Muscle of back (tissue), 11 donors: ENCODE data around the gene NFATC4. TPM values are rescaled to one million over a fixed set of nuclear protein-coding genes. Genes with fewer than 3 reads are reported as not detected.
"Not testable (repeated sequence)": the region's sequence is repeated elsewhere in the genome, so short reads cannot be mapped to it uniquely, and the experiment has no call there.

Source experiments
- DNase-seq, 3 donors: peaks; one replicate each; pipeline versions ENCODE4 v3.0.0 to v3.0.0-alpha.2; 2013
- polyA plus RNA-seq, 10 donors: library from polyadenylated mRNA; unstranded; fragments of 120-200 nt; gene quantifications; one replicate each; pipeline ENCODE4 v1.2.1, GENCODE V29; 2013; ENCODE audit not compliant: insufficient read length in 10 of 10

NFATC4 gene
- polyA plus RNA-seq, 10 donors = 34.0 to 69.3 (median 44.5) TPM

DNA sequence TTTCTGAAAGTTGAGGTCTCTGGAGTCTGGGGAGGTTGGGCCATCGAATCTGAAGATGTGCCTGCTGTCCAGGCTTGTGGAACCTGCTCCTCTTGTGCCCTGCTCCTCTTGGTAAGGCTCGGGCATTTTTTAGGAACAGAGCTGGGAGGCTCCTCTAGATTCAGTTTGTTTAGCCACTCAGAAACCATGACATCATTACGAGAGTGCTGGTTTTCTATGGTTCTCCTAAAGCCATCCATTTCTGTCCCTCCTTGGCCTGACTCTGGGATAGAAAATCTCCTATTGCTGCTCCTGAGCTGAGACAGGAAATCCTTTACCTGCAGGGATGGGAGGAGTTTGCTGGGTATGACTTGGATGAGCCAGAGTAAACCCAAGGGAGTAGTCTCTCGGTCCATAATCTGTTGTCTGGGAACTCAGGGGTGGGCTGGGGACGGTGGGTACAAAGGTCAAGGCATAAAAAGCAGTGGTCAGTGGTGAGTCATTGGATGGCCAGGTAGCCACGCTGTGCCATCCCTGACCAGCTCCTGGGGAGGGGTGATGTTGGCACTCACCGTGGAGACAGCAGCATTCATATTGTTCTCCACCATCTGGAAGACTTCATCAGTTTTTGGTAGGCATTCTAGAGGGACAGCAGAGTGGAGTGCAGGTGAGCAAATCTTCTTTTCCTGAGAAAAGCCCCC, 30.7 kb upstream of the NFATC4 start:
- no peak for DNase-seq

DNA sequence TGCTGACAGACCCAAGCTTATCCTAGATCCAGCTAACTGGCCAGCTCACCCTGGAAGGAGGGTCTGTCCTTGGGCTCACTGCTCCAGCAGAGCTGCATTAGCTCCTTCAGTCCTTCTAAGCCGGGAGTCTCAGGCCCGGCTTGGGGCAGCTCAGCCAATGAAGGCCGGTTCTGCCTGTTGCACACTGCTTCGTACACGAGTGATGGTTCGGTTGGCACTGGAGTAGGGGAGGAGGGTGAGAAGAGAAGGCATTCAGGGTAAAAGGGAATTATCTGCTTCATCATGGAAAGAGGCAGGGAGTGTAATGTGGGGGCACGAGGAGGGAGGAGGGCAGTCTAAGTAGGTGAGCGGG, 30.2 kb upstream of the NFATC4 start:
- no peak for DNase-seq

DNA sequence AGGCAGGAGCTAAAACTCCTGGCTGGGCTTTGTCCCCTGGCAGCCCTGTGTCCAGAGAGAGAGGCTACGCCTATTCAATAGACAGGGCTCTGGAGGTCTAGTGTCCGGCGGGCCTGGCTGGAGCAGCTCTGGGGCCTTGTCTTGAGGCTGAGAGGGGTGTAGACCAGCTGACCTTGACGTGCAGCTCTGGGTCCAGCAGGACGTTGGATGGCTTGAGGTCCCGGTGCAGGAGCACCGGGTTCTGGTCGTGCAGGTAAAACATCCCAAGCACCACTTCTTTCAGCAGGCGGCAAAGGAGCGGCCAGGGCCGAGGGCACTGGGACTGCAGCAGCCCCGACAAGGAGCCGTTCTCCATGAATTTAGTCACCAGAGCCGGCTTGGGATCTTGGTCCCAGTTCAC, 29.1 kb upstream of the NFATC4 start:
- no peak for DNase-seq

DNA sequence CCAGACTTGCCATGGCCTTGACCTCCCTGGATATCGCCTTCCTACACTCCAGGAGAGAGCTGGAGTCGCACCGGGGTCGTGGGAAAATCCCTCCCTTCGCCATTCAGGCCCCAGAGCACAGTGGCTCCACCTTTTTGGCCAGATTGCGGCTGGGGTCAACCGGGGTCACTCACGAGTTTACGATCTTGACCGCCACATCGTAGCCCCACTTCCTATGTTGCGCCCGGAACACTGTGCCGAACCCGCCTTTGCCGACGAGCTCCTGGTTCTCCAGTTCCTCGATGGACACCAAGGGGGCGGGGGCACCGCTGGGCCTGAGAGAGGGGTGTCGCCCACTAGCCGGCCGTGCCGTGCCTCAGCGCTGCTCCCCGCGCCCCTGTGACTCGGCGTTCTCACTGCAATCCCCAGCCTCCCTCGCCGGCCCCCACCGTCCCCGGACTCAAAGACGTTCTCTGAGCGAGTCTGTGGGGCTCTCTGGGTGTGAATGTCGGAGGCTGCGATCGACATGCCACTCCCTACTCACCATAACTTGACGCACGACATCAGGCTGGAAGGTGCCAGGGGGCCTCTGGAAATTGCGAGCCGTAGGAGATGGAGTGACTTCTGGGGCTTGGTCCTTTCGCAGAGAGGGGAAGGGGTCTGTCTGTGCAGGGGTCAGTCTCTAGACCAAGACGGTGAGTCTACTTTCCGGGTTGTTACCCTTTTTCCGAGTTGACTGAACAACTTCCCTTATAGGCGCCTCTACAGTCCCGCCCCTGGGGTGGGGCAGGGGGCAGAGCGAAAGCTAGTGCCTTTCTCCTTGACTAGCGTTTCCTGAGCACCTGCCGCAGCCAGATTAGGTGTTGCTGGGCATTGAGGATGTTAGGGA, 28.5 kb upstream of the NFATC4 start, which contains the start of gene RIPK3:
TSS of gene RIPK3 (minus strand) at position 708 of the 868 bp plus-strand sequence. CDS start at position 543, 165 bp downstream.
- DNase-seq = peak in 1 of 3 donors; percentile 49

DNA sequence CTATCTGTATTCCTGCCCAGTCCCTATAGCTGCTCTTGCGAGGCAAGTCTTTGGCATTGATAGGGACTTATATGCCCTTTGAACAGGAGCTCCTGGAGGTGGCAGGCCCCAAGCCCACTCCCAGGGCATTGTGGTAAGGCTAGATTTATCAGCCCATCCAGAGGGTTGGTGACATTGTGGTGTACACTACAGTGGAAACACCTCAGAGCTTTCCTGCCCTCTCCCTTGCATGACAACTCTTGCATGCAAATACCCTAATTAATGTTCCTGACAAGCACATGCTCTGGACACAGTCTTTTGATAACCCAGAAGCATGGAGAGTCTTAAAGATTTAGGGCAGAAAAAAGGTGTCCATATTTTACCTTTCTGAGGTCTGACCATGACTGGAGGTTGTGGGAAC, 27.4 kb upstream of the NFATC4 start:
- no peak for DNase-seq

DNA sequence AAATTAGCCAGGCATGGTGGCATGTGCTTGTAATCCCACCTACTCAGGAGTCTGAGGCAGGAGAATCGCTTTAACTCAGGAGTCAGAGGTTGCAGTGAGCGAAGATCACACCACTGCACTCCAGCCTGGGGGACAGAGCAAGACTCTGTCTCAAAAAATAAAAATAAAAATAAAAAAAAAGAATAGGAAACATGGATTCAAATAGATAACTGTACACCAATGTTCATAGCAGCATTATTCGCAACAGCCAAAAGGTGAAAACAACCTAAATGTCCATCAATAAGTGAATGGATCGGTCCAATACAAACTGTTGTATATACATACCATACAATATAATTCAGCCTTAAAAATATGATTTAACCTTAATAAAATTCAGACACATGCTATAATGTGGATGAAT, 25.1 kb upstream of the NFATC4 start:
- no peak for DNase-seq

DNA sequence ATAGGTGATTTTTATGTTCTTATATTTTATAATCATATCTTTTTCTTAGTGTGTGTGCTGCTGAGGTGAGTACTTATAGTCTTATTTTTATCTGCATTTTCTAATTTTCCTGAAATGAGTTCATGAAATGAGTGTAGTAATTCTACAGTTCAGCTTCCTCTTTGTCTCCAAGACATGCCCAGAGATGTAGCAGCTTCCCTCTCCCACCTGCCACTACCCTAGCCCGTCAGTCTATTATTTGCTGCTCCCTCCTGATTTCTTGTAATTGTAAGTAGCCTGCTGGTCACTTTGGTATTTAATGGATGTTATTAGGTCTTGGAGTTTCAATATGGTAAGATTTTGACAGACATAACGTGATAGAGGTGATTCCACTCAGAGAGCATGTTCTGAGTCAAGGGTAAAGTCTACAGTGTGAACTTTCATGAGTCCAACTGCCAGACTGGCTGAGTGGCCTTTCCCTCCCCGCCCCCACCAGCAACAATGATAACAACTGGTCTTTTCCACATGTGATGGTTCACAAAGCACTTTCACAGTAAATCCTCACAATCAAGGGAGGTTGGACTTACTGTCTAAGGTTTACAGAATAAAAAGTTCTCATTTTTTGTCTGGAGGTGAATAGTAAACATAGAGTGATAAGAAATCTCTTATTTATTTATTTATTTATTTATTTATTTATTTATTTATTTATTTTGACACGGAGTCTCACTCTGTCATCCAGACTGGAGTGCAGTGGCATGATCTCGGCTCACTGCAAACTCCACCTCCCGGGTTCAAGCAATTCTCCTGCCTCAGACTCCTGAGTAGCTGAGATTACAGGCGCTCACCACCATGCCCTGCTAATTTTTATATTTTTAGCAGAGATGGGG, 24.0 kb upstream of the NFATC4 start:
- DNase-seq = no peak

DNA sequence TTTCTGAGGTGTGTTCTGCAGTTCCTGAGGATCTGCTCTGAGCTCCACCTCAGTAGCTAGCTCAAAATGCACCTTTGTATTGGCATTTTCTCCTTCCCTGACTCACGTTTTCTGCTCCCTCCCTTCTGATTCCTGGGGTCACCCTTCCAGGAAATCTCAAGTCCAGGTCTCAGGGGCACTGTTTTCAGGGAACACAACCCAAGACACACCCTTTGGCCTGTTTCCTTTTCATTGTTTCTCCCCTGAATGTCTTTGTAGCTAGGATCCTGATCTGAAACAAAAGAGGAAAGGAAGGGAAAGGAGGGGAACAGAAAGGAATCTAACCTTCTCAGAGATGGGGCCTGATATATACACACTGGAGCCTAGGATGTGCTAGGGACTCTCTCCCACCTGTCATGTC, 20.9 kb upstream of the NFATC4 start:
- no peak for DNase-seq

DNA sequence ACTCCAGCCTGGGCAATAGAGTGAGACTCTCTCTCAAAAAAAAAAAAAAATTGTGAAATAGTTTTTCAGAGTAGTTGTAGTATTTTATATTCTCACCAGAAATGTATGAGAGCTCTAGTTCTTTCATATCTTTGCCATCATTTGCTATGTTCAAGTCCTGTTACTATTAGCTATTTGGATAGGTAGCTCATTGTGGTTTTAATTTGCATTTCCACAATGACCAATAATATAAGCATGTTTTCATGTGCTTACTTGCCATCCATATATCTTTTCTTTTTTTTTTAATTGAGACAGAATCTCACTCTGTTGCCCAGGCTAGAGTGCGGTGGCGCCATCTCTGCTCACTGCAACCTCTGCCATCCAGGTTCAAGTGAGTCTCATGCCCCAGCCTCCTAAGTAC, 19.8 kb upstream of the NFATC4 start:
- no peak for DNase-seq

DNA sequence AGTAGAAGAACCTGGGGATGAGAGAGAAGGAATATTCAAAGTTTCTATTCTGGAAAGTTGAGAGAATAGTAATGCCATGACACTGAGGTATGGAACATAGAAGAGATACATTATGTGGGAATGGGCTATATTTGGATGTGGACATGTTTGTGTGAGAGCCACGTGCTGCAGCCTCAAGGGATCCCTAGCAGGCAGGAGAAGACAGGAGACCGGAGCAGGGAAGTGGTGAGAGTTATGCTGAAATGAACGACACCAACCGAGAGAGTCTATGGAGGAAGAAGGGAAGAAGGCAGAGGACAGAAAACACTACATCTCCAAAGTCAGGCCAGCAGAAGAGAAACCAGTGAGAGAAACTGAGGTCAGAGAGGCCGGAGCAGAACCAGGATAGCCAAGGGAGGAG, 18.2 kb upstream of the NFATC4 start:
- DNase-seq = no peak

DNA sequence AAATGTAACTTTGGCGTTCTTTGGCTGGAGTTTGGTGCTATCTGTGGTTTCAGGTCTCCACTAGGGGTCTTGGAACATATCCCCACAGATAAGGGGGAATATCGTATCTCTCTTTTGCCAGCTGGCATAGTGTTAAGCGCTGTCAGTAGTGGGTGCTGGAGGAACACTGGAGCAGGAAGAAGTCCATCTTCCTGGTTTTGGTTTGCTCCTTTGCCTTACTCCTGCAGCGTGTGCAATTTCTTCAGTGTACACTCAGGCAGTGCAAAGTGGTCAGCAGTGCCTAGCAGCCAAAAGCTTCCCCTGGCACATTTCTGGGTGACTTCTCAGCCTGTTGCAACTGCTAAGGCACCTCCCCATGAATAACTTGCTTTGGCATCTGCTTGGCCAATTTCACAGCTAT, 16.5 kb upstream of the NFATC4 start:
- DNase-seq = no peak

DNA sequence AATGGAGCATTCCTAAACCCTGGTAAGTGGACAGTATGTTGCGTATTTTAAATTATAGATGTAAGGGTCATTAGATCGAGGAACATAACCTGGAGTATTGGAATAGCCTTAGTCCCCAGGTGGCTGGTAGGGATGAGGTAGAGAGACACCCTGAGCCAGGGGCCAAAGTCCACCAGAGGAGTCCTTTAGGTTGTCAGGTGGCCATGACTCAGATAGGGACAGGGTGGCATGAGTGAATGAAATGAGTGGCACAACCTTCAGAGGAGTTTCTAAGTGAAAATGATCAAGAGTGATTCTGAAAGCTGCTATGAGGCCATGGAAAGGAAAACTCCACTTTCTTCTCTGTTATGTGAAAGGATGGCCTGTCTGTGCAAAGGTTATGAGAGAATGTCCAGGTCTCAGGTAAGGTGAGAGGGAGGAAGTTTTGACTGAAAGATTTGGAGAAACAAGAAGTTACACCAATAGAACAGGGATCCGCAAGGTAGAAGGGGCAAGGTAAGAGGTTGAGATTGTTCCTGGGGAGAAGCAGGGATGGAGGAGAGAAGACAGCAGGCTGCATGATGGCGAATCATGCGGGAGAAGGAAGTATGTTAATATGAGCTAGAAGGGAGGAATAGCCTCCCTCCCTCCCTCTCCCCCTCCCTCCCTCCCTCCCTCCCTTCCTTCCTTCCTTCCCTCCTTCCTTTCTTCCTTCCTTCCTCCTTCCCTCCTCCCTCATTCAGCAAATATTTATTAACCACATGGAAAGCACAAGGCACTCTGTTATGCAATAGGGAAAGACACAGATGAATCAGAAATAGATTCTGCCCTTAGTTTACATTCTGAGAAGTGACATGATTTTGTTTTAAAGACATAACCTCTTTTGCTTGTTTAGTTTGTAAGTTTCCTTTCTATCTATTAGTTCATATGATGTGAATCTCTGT, 14.2 kb upstream of the NFATC4 start:
- DNase-seq = no peak

DNA sequence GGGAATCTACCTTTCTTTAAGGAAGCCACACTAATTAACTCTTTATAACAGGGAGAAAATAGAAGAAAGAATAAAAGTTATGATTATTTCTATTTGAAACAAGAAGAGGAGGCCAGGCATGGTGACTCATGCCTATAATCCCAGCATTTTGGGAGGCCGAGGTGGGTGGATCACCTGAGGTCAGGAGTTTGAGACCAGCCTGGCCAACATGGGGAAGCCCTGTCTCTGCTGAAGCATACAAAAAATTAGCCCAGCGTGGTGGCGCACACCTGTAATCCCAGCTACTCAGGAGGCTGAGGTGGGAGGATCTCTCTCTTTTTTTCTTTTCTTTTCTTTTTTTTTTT, 13.5 kb upstream of the NFATC4 start:
- DNase-seq = not testable (repeated sequence)

DNA sequence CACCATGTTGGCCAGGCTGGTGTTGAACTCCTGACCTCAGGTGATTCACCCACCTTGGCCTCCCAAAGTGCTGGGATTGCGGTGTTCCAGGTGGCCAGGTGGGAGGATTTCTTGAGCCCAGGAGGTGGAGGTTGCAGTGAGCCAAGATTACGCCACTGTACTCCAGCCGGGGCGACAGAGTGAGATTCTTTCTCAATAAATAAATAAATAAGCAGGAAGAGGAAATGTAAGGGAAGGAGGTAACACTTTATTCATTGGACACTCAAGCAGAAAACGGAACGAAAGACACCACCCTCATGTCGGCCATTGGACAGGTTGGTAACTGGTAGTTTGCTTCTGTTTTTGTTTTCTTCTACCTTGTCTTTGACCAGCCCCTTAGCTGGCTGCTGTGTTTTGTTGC, 13.0 kb upstream of the NFATC4 start:
- no peak for DNase-seq

DNA sequence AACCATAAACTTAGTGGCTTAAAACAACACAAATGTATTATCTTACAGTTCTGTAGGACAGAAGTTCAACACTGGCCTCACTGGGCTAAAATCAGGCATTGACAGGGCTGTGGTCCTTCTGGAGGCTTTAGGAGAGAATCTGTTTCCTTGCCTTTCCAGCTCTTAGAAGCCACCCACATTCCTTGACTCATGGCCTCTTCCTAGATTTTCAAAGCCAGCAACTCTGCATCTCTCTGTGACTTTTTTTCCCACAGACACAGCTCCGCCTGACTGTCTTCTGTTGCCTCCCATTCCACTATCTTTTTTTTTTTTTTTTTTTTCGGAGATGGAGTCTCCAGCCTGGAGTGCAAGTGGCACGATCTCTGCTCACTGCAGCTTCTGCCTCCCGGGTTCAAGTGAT, 11.8 kb upstream of the NFATC4 start:
- DNase-seq = no peak

DNA sequence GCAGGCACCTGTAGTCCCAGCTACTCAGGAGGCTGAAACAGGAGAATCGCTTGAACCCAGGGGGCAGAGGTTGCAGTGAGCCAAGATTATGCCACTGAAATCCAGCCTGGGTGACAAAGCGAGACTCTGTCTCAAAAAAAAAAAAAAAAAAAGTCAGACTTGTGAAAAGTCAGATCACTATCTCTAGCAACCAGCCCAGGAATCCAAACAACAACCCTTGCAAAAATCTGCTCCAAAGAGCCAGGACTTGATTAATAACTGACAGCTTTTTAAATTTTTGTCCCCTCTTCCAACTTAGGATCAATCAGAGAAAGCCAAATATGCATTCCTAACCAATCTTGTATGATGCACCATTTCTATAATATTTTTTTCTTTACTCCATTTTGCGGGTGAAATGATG, 7.7 kb upstream of the NFATC4 start:
- DNase-seq = no peak

DNA sequence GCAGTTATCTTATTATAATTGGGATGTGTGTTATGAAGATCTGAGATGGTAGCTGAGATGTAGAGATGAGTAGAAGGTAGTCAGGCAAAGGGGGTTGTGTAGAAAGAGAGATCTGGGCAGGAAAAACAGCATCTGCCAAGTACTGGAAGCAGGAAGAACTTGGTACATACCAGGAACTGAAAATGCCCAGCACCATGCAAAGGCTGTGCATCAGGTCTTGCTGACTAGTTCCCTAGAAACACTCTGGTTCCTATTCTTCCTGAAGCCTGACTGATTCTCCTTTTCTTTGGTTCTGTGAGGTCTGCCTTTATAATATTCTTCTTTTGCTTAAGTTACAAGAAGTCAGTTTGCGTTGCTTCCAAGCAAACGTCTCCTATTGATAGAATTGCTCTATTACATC, 6.7 kb upstream of the NFATC4 start:
- no peak for DNase-seq

DNA sequence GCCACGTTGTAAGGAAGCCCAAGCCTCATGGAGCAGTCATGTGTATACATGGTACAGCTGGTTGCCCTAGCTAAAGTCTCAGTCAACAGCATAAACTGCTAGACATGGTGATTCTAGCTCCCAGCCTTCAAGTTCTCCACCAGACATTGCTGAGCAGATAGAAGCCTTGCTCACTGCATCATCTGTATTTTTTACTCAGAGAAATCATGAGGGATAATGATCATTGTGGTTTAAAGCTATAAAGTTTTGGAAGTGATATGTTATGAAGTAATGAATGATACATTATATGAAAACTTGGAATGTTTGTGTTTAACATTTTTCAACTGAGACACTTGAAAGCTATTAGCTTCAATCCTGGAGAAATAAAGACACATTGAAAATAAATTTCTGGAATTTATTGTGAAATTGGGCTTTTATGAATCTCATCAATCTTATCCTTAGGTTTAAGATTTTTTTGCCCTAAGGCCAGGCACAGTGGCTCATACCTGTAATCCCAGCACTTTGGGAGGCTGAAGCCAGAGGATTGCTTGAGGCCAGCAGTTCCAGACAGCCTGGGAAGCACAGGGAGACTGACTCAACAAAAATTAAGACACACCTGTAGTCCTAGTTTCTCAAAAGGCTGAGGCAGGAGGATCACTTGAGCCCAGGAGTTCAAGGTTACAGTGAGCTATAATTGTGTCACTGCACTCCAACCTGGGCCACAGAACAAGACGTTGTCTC, 5.6 kb upstream of the NFATC4 start:
- no peak for DNase-seq

DNA sequence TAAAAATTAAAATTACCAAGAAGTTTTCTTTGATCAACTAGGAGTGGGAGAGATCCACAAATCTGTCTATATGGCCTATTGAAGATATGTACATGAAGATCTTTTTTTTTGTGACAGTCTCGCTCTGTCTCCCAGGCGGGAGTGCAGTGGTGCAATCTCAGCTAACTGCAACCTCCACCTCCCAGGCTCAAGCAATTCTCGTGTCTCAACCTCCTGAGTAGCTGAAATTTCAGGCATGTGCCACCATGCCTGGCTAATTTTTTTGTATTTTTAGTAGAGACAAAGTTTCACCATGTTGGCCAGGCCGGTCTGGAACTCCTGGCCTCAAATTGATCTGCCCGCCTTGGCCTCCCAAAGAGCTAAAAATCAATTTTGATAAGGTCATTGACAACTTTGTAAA, 4.6 kb upstream of the NFATC4 start:
- DNase-seq = no peak

DNA sequence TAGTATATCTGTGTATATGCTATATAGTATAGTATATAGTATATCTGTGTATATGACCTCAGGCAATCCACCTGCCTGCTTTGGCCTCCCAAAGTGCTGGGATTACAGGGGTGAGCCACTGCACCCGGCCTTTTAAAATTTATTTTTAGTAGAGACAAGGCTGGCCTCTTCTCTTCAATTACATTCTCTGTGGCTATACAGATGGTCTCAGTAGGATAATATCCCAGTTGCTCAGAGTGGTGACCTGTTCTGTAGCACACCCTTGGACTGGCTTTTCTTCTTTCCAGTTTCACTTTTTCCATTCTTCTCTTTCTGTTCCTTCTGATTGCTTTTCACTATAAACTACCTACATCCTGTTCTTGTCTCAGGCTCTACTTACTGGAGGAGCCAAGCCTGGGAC, 3.1 kb upstream of the NFATC4 start:
- DNase-seq = no peak
